Stimulated activated CD4-positive, alpha-beta T cell treated with anti-CD3 and anti-CD28 coated beads, Interleukin-4, amount 100 ng/mL, for 48 hours (primary cell): ENCODE data around the gene ADGRG7.

Source experiments
- DNase-seq, 2 donors: peaks; one replicate each; pipeline ENCODE4 v3.0.0-alpha.2; 2020; ENCODE audit warnings: low read depth in 2 of 2

Gene ADGRG7

DNA sequence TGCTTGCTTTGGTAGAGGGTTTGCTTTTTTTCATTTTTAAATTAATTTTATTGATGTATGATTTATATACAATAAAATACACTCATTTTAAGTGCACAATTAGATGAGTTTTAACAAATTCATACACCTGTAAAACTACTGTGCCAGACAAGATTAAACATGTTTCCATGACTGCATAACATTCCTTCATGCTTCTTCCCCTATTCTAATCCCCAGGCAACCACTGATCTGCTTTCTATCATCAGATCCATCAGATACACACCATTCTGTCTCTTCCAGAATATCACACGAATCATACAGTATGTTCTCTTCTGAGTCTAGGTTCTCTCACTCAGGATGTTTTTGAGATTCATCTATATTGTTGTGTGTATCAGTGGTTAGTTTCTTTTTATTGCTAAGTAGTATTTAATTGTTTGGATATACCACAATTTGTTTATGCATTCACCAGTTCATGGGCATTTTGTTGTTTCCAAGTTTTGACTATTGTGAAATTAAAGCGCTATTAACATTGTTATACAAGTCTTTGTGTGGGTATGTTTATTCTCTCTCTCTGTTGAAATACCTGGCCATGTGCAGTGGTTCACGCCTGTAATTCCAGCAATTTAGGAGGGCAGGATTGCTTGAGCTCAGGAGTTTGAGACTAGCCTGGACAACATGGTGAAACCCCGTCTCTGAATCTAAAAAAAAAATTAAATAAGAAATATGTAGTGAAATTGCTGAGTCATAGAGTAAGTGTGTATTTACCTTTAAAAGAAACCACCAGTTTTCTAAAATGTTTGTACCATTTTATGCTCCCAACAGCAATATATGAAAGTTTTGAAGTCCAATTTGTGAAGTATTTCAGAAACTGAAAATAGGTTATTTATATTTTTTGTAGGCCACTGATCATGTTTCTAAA is 92.9 kb downstream of the ADGRG7 start:
- no peak for DNase-seq

DNA sequence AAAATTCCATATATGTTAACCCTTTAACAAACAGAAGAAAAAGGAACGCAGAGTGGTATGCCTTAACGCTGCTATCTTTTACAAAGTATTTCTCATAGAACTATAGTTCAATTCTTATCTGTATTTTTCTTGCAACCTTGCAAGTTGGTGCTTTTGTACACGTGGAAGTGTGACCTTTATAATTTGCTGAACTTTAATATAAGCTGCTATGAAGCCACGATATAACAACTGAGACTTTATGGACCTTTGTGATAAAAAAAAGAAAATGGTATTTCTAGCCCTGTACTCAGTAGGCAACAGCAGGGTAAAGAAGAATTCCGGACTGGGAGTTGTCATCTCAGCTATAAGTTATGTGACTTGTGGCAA is 93.6 kb downstream of the ADGRG7 start:
- no peak for DNase-seq

DNA sequence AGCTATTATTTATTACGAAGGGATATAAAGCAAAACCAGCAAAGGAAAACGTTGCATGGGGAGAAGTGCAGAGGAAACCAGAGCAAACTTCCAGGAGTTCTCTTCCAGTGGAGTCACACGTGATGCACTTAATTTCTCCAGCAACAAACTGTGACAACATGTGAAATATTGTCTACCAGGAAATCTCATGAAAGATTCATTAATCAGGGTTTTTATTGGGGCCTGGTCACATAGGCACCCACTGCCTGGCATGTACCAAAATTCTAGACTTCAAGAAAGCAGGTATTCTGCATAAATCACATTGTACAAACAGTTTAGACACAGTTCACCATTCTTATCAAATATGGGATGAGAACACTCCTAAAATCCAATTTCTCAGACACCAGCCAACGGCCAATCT is 94.5 kb downstream of the ADGRG7 start:
- no peak for DNase-seq

DNA sequence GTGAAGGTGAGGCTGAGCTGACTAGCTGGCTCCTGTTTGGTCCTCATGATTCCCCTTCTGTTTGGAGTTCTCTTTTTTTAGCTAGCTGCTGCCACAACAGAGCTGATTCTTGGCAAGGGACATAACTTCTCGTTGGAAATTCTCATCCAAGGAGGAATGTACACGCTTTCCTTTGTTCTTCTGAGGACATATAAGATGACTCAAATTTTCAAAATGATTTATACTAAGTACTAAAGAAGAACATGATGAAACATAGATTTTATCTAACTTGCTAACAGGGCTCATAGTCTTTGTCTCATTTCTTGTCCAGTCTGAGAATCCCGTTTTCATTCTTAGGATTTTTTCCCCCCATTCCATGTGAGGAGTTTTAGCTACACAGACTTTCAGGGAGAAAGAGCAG is 97.0 kb downstream of the ADGRG7 start:
- no peak for DNase-seq

DNA sequence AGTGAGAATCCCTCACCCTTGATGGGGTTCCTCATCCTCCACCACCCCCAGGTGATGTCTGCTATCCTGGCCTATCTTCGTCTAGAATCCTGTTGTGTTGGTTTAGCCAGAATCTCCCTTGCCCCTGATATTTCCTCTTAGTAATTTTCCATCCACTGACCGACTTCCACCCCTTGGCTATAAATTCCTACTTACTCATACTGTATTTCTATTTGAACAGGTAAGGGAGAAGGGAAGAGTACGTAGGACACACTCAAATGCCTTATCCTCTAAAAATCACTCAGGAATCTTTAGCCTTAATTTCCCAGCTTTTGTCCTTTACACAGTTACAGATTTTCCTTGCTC is 99.2 kb downstream of the ADGRG7 start:
- no peak for DNase-seq

DNA sequence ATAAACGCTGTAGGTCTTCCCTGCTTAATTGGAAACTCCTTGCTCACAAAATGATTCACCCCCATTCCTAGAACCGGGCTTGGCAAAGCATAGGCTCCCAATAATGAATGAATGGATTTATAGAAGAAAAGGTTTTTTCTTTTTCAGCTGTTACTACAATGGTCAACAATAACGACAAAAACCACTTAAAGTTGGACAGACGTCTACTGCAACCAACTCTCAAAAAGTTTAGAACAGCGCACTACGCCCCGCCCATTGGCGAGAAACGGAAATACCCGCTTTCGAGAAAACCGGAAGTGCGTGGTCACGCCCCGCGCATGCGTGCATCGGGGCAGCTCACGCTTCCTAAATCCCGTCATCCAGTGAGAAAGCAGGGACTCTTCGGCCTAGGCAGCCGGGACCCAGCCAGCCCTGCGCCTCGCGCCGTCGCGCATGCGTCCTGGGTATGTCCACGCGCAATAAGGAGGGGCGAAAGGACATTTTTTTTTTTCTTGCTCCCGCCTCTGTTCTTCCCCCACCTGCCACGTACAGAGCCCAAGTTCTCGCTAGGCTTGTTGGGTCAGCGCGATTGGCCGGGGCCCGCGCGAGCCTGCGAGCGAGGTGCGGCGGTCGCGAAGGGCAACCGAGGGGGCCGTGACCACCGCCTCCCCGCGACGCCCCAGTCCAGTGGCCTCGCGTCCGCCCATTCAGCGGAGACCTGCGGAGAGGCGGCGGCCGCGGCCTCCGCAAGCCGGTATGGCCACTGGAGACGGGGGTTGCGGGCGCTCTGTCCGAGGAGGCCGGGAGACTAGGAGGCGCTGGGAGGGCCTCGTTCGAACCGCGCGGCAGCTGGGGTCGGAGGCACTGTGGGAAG is 99.8 kb downstream of the ADGRG7 start, which contains the start of gene TFG:
TFG (plus strand) TSS at position 506 of the 853 bp plus-strand sequence. CDS start 4,192 bp downstream, outside the sequence.
- peak; percentile 94 to 95 for DNase-seq

DNA sequence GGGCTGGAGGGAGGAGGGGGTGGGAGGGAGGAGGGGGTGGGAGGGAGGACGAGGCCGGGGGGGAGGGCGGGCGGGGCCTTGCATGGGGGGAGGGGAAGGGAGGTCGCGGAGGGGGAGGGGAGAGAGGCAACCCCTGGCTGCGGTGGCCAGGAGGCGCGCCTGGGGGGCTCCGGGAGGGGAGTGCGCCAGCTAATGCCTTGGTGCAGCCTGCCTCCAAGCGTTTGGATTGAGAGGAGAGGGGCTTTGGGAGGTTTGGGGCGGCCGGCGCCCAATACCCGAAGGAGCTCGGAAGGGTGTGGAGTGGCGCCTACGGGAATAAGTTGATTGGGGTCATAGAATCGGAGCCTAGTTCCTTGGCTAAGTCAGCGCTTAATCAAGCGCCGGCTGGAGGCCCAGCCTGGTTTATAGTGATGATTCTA is 100.5 kb downstream of the ADGRG7 start:
- peak in 1 of 2 donors; percentile 12 for DNase-seq

DNA sequence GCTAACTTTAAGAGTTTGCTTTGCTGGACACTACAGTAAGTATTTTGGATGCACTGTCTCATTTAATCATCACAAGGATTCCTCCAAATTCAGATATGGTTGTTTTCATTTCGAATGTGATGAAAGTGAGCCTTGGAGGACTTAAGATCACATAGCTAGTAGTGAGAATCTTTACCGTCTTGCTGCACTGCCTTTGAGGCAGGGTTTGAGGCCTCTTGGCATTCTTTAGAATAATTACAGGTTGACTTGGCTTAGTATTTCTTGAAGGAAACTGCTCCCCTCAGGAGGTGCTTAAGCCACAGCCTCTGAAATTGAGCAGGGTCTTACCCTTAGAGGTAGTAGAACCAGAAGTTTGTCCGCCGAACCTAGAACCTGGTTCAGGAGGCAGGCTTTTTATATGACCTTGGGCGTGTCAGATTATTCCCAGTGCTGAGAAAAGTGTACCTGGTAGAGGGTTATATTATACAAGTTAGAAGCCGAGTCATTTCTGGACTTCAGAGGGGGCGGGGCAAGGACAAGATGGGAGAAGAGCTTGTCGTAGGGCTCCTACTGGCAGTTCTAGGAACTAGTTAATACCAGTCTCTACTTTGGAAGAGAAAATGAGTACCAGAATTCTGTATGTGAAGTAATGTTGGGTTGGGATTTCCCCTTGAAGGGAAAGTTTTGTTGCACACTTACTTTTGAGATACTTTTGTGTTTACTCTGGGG is 101.0 kb downstream of the ADGRG7 start:
- peak; percentile 76 to 80 for DNase-seq

DNA sequence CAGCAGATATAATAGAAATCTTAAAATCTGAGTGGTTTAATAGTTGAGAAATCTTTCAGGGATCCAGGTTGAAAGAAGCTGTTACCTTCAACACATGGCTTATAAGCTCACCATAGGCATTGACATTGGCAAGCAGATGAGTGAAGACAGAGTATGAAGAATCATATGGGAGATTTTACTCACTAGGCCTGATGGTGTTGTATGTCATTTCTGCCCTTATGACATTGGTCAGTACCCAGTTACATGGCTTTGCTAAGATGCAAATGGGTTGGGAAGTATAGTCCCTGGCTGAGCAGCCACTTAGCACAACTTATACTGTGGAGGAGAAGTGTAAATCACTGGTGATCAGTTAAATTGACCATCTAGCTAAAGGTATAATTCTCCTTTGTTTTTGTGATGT is 105.8 kb downstream of the ADGRG7 start:
- no peak for DNase-seq

DNA sequence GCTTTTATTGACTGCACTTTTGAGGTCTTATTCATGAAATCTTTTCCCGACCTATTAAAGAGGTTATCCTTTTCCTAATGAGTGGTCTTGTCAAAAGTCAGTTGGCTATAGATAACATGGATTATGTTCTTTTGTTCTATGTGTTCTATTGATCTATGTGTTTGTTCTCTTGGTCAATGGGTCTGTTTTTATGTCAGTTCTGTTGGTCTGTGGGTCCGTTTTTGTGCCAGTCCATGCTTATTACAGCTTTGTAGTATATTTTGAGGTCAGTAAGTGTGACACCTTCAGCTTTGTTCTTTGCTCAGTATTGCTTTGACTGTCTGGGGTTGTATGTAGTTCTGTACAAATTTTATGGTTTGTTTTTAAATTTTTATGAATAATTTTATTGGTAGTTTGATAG is 107.7 kb downstream of the ADGRG7 start:
- no peak for DNase-seq

DNA sequence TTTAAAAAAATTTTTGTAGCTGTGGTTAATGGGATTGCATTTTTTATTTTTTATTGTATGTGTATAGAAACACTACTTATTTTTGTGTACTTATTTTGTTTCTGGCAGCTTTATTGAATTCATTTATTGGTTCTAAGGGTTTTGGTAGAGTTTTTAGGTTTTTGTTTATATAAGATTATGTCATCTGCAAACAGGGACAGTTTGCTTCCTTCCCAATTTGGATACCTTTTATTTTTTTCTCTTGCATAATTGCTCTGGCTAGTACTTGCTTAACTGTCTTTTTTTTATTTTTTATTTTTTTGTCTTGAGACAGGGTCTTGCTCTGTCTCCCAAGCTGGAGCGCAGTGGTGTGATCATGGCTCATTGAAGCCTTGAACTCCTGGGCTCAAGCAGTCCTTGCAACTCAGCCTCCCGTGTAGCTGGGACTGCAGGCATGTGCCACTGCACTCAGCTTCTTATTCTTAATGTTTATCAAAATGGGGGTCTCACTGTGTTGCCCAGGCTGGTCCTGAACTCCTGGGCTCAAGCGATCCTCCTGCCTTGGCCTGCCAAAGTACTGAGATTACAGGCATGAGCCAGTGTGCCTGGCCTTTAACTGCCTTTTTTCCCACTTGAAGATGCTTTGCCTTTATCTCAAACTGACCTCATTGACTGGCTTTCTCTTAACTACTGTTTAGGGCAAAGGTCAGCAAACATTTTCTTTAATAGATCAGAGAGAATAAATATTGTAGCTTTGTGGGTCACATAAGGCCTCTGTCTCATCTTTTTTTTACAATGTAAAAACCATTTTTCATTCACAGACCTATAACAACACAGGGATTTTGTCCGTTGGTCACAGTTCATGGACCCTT is 108.5 kb downstream of the ADGRG7 start:
- no peak for DNase-seq

DNA sequence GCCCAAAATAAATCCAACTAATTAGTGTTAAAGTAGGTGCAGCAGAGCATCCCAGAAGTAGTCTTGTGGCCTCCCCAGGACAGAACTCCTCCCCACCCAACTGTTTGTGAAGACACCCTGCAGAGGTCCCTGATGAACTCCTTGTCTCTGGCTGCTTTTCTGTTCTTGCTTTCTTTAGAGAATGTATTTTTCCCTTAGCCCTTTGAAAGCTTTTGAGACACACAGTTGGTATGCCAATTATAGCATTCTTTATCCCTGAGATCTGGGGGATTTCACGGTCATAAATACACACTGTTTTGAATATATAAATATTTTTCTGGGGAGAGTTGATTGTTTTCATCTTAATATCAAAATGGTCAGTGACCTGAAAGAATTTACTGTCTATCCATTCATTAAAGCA is 109.7 kb downstream of the ADGRG7 start:
- DNase-seq = no peak

DNA sequence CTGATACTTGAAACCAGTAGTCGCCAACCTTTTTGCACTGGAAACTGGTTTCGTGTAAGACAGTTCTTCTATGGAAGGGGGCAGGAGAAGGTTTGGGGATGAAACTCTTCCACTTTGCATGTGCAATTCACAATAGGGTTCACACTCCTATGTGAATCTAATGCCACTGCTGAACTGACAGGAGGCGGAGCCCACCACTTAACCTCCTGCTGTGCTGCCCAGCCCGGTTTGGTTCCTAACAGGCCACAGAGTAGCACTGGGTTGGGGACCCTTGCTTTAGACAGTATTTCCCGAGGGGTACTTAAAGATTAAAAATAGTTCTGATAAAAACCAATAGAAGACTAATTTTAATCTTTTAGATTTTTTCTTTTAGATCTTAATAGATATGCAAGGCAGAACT is 111.0 kb downstream of the ADGRG7 start:
- no peak for DNase-seq

DNA sequence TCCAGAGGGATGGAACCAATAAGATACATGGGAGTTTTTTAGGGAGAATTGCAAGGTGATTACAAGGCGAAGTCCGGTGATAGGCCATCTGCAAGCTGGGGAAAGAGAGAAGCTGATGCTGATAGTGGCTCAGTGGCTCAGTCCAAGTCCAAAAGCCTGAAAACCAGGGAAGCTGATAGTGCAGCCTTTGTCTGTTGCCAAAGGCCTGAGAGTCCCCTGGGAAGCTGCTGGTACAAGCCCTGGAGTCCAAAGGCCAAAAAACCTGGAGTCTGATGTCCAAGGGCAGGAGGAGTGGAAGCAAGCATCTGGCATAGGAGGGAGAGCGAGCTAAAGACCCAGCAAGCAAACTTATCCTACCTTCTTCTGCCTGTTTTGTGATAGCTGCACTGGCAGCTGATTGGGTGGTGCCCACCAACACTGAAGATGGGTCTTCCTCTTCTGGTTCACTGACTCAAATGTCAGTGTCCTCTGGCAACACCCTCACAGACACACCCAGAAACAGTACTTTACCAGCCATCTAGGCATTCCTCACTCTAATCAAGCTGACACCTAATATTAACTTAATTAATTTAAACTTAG is 116.6 kb downstream of the ADGRG7 start:
- DNase-seq = no peak

DNA sequence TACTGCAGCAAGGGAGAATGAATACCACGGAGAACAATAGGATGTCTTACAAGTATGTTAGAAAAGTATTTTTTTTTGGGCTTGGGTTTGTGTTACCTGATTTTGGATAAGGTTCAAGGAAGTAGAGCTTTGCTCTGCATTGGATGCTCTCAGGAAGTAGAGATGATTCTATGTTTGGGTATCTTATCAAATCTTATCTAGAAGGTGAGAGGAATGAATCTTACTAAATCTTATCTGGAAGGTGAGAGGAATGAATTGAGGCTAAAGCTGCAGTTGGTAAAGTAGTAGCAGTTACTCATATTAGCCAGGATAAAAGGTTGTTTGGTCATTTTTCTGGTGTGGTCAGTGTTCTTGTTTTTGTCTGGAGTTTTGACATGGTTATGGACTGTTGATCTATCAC is 117.3 kb downstream of the ADGRG7 start:
- no peak for DNase-seq

DNA sequence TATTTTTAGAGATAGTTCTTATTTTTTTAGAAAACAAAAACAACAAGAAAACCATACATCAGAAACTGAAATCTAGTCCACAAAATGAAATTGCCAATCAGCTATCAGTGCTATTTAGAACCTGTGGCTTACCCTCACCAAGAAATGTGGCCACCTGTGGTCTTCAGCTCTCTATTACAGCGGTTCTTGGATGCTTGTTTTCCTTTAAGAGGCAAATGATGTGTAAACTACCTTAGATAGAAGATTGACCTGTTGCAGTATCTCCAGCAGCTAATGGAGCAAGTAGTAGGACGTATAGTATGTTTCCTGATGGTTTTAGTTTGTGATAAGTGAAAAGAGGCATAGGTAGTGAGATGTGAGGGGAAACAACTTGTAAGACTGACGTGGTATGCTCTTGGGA is 121.1 kb downstream of the ADGRG7 start:
- DNase-seq = no peak

DNA sequence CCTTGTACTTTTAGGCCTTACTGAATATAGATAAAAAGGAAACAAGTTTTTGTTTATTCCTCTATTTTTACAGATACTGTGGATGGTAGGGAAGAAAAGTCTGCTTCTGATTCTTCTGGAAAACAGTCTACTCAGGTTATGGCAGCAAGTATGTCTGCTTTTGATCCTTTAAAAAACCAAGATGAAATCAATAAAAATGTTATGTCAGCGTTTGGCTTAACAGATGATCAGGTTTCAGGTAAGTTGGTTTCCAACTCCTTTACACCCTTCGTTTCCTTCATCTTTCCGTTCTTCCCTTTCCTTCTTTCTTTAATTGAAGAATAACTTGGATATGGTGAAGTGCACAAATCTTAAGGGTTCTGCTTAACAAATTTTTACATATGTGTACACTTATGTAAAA is 123.0 kb downstream of the ADGRG7 start:
- no peak for DNase-seq

DNA sequence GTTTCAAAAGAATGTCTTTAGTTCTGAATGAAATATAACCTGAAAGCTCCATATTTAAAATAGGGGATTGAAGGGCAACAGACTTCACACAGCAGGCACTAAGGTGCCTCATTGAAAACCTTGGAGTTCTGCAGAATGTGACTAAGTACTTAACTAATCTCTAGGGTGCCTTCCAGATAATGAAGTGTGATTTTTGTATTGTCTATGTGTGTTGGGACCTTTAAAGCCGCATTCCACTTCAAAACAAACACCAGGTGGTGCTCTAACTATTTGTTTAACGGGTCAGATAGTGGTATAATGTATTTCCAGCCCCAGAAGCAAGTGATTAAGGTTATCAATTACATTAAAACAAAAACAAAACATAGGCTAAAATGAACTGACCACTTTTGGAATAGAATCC is 127.9 kb downstream of the ADGRG7 start:
- no peak for DNase-seq

DNA sequence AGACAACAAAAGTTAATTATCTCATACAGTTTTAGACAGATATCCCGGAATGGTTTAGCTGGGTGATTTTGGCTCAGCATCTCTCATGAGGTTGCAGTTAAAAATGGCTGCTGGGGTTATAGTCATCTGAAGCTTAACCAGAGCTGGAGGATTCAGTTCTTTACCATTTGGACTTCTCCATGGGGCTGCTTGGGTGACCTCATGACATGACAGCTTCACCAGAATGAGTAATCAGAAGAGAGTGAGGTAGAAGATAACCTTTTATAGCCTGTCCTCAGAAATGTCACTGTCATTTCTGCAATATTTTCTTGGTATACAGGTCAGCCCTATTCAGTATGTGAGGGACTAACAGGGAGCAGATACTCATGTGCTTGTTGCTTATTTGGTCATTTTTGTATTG is 130.8 kb downstream of the ADGRG7 start:
- no peak for DNase-seq

DNA sequence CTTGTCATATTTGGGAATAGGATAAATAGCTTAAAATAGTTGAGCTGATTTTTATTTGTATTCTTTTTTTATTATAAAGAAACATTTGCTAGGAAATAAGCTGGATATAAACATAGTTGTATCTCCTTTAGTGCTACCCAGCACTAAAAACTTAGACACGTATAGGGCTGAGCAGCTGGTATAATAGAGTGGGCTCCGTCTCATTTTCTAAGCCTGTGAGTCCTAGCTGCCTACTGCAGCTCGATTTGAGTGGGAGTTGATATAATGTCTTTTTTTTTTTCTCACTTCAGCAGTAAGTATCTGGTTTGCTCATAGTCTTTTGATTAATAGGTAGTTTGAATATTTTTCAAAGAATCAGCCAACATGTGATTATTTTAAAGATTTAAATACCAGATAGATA is 134.1 kb downstream of the ADGRG7 start:
- no peak for DNase-seq

DNA sequence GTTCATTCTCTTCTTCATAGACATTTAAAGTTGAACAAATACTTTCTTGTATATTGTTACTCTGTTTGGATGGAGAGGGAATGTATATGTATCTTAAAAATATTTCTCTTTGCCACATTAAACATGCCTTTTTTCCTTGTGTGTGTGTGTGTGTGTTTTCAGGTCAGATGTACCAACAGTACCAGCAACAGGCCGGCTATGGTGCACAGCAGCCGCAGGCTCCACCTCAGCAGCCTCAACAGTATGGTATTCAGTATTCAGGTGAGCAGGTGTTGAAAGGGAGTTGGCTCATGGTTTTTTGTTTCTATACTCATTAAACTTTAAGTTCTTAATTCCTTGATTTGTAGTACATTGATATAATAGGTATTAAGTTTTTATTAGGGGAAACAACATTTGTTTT is 135.3 kb downstream of the ADGRG7 start:
- no peak for DNase-seq
